H9 (cell line): Measurements from ENCODE around the gene XPC. TPM values are rescaled to one million over a fixed set of nuclear protein-coding genes. Genes with fewer than 3 reads are reported as not detected.

Experiments
- DNase-seq: peaks from one replicate; pipeline ENCODE4 v3.0.0-alpha.2; 2017
- H2AFZ ChIP-seq: one replicate; pipeline ENCODE4 v1.6.1; 2013; ENCODE audit warnings: mild to moderate bottlenecking, low read length, control low read depth, moderate library complexity
- H2AK5ac ChIP-seq: 2 replicates; pipeline ENCODE4 v1.6.1; 2013; ENCODE audit warnings: low read length, control low read depth, mixed read lengths; ENCODE audit not compliant: insufficient read length
- H2BK120ac ChIP-seq: one replicate; pipeline ENCODE4 v1.6.1; 2013; ENCODE audit warnings: low read depth, mild to moderate bottlenecking, low read length, control low read depth, inconsistent platforms; ENCODE audit not compliant: poor library complexity, severe bottlenecking
- H2BK12ac ChIP-seq: 2 replicates; pipeline ENCODE4 v1.6.1; 2013; ENCODE audit warnings: low read length, control low read depth, mixed read lengths, low read depth; ENCODE audit not compliant: insufficient read length
- H2BK15ac ChIP-seq: 2 replicates; pipeline ENCODE4 v1.6.1; 2013; ENCODE audit warnings: low read depth, low read length, control low read depth
- H2BK20ac ChIP-seq: one replicate; pipeline ENCODE4 v1.6.1; 2013; ENCODE audit warnings: low read depth, mild to moderate bottlenecking, low read length, control low read depth, inconsistent platforms; ENCODE audit not compliant: poor library complexity, severe bottlenecking
- H2BK5ac ChIP-seq: 2 replicates; pipeline ENCODE4 v1.6.1; 2013; ENCODE audit warnings: low read length, control low read depth, mixed read lengths; ENCODE audit not compliant: insufficient read length
- H3K14ac ChIP-seq: 2 replicates; pipeline ENCODE4 v1.6.1; 2013; ENCODE audit warnings: low read length, control low read depth; ENCODE audit not compliant: insufficient read depth
- H3K18ac ChIP-seq: 2 replicates; pipeline ENCODE4 v1.6.1; 2013; ENCODE audit warnings: low read depth, mild to moderate bottlenecking, mixed read lengths, low read length, control low read depth; ENCODE audit not compliant: insufficient read length
- H3K23ac ChIP-seq: 2 replicates; pipeline ENCODE4 v1.6.1; 2013; ENCODE audit warnings: low read length, control low read depth, mixed read lengths, low read depth; ENCODE audit not compliant: insufficient read length
- H3K23me2 ChIP-seq: 2 replicates; pipeline ENCODE4 v1.6.1; 2013; ENCODE audit warnings: low read depth, mild to moderate bottlenecking, mixed read lengths, low read length, control low read depth; ENCODE audit not compliant: insufficient read length, poor library complexity, severe bottlenecking
- H3K27ac ChIP-seq: 2 replicates; pipeline ENCODE4 v1.5.1; 2013; ENCODE audit warnings: low read length, control low read depth, mixed read lengths, low read depth; ENCODE audit not compliant: insufficient read length
- H3K27me3 ChIP-seq: 2 replicates; pipeline ENCODE4 v1.6.1; 2013; ENCODE audit warnings: low read length, control low read depth, inconsistent platforms; ENCODE audit not compliant: insufficient read depth
- H3K4ac ChIP-seq: 2 replicates; pipeline ENCODE4 v1.6.1; 2013; ENCODE audit warnings: low read depth, mild to moderate bottlenecking, control low read depth, inconsistent platforms, low read length, moderate library complexity
- H3K4me1 ChIP-seq: 2 replicates; pipeline ENCODE4 v1.6.1; 2013; ENCODE audit warnings: low read length, control low read depth, inconsistent platforms; ENCODE audit not compliant: insufficient read depth
- H3K4me2 ChIP-seq: 2 replicates; pipeline ENCODE4 v1.6.1; 2013; ENCODE audit warnings: low read length, control low read depth, mixed read lengths; ENCODE audit not compliant: insufficient read length, insufficient read depth
- H3K56ac ChIP-seq: 2 replicates; pipeline ENCODE4 v1.6.1; 2013; ENCODE audit warnings: low read depth, mild to moderate bottlenecking, mixed read lengths, low read length, control low read depth; ENCODE audit not compliant: insufficient read length
- H3K79me1 ChIP-seq: 2 replicates; pipeline ENCODE4 v1.6.1; 2013; ENCODE audit warnings: low read depth, mild to moderate bottlenecking, moderate library complexity, low read length, control low read depth, inconsistent platforms; ENCODE audit not compliant: insufficient read depth, poor library complexity, severe bottlenecking
- H3K79me2 ChIP-seq: 2 replicates; pipeline ENCODE4 v1.6.1; 2013; ENCODE audit warnings: low read length, control low read depth, inconsistent platforms; ENCODE audit not compliant: insufficient read depth
- H3K9ac ChIP-seq: 2 replicates; pipeline ENCODE4 v1.6.1; 2013; ENCODE audit warnings: low read length, control low read depth, mixed read lengths; ENCODE audit not compliant: insufficient read length; ENCODE audit errors: extremely low read depth
- H3K9me3 ChIP-seq: one replicate; pipeline ENCODE4 v1.6.1; 2013; ENCODE audit warnings: low read depth, low read length, inconsistent platforms; ENCODE audit not compliant: control insufficient read depth
- H3T11ph ChIP-seq: one replicate; pipeline ENCODE4 v1.6.1; 2013; ENCODE audit warnings: mild to moderate bottlenecking, low read length, control low read depth, inconsistent platforms
- H4K20me1 ChIP-seq: one replicate; pipeline ENCODE4 v1.6.1; 2013; ENCODE audit not compliant: control insufficient read depth, insufficient read length, insufficient read depth
- H4K5ac ChIP-seq: 2 replicates; pipeline ENCODE4 v1.6.1; 2013; ENCODE audit warnings: low read depth, mild to moderate bottlenecking, mixed read lengths, low read length, control low read depth; ENCODE audit not compliant: insufficient read length
- H4K8ac ChIP-seq: replicated peaks from 2 replicates; pipeline ENCODE4 v1.6.1; 2013; ENCODE audit warnings: low read length, control low read depth, mixed read lengths, low read depth; ENCODE audit not compliant: insufficient read length
- H4K91ac ChIP-seq: 2 replicates; pipeline ENCODE4 v1.6.1; 2013; ENCODE audit warnings: low read depth, mild to moderate bottlenecking, moderate library complexity, mixed read lengths, low read length, control low read depth; ENCODE audit not compliant: insufficient read length
- H3K27ac Mint-ChIP-seq, 3 experiments: 2 replicates in 2 of 3; 3 replicates in 1 of 3; pipeline ENCODE4 v1.8.0; 2020 to 2021; ENCODE audit warnings: mixed read lengths in 3 of 3, mild to moderate bottlenecking in 1 of 3, moderate library complexity in 1 of 3
- H3K27me3 Mint-ChIP-seq: 2 replicates; pipeline ENCODE4 v1.8.0; 2021; ENCODE audit warnings: low read depth, mild to moderate bottlenecking, moderate library complexity, mixed read lengths
- H3K36me3 Mint-ChIP-seq, 3 experiments: 2 replicates in 2 of 3; 3 replicates in 1 of 3; pipeline ENCODE4 v1.8.0; 2020 to 2021; ENCODE audit warnings: low read depth in 3 of 3, mixed read lengths in 3 of 3; ENCODE audit not compliant: insufficient read depth in 1 of 3
- H3K4me1 Mint-ChIP-seq, 2 experiments: 2 replicates each; pipeline ENCODE4 v1.8.0; 2020; ENCODE audit warnings: mixed read lengths in 2 of 2
- H3K4me3 Mint-ChIP-seq, 2 experiments: 2 replicates in 1 of 2; 3 replicates in 1 of 2; pipeline ENCODE4 v1.8.0; 2020 to 2021; ENCODE audit warnings: mild to moderate bottlenecking in 2 of 2, mixed read lengths in 2 of 2, moderate library complexity in 1 of 2
- H3K9me3 Mint-ChIP-seq, 2 experiments: 2 replicates in 1 of 2; 3 replicates in 1 of 2; pipeline ENCODE4 v1.8.0; 2020; ENCODE audit warnings: mild to moderate bottlenecking in 2 of 2, mixed read lengths in 2 of 2, moderate library complexity in 1 of 2
- CTCF ChIP-seq: fragments of 200-600 bp; sonication (generic); conservative IDR thresholded peaks from 3 replicates; pipeline ENCODE4 v1.8.0; 2021; ENCODE audit warnings: antibody characterized with exemption, mild to moderate bottlenecking
- WGBS: extraction: QIAGEN DNeasy Blood & Tissue Kit; methylation state at CpG from one replicate; pipeline ENCODE4 v1.1.7; 2013; ENCODE audit warnings: missing lambda C conversion rate, low lambda C conversion rate, mixed read lengths; ENCODE audit not compliant: insufficient read length; ENCODE audit errors: extremely low coverage; 5-methylcytosine and 5-hydroxymethylcytosine counted together
- total RNA-seq: library from RNA; stranded (reverse); gene quantifications from 2 replicates; pipeline ENCODE4 v1.2.1, GENCODE V29; 2021

The XPC gene
- total RNA-seq, 1 experiment from 2014 or later: 30.3 TPM

- no peaks in the 10 kb centered on the region; the same call in 1 of the 2 replicates for H3K27me3 Mint-ChIP-seq
- H3K27ac Mint-ChIP-seq: no peak overlapping the region
- Histone ChIP-seq H3T11ph (no peak overlapping the region), H3K27me3 (no peaks in the 10 kb centered on the region), H3K4me2 (no peak overlapping the region), H3K79me2 (no peaks in the 10 kb centered on the region), H3K4me1 (no peaks in the 10 kb centered on the region), H4K8ac (no peak overlapping the region), H3K4ac (no peak overlapping the region), H2BK20ac (no peak overlapping the region), H3K79me1 (no peaks in the 10 kb centered on the region), H2BK5ac (no peak overlapping the region), H3K18ac (no peak overlapping the region), H2AFZ (no peak overlapping the region), H3K27ac (no peak overlapping the region), H2AK5ac (no peak overlapping the region), H3K9me3 (no peaks in the 10 kb centered on the region), H4K20me1 (no peaks in the 10 kb centered on the region), H3K9ac (no peak overlapping the region), H2BK15ac (no peak overlapping the region), H4K5ac (no peak overlapping the region), H4K91ac (no peak overlapping the region), H3K23ac (no peak overlapping the region), H3K23me2 (no peaks in the 10 kb centered on the region), H3K56ac (no peak overlapping the region), H2BK12ac (no peak overlapping the region), H2BK120ac (no peak overlapping the region), H3K14ac (no peak overlapping the region)
- no peak for TF ChIP-seq CTCF
- DNase-seq: no peak
- peaks cover 3% of the 10 kb centered on the region in 2 experiments; a peak in 2 of 4 replicates for H3K4me1 Mint-ChIP-seq
- no CpG with 5 or more reads among the region's 3 CpGs for WGBS
- no peak overlapping the region for H3K4me3 Mint-ChIP-seq
- no peaks in the 10 kb centered on the region for H3K9me3 Mint-ChIP-seq
- H3K36me3 Mint-ChIP-seq: no peaks in the 10 kb centered on the region
These were observed 31.9 kb upstream of the XPC start for GRCh38 chr3:14210290-14210688.
